NCI-H2171 treated with DMSO at 0.1 percent for 48 hours (cell line): Measurements from ENCODE around the gene HDAC4.

Experiments used
- DNase-seq: peaks from one replicate; lab custom pipeline; 2025; lab: John Stamatoyannopoulos, UW

HDAC4 gene

GRCh38 chr2:239008677-239009588 lies 391.9 kb downstream of the HDAC4 start:
- DNase-seq: no peak

- DNase-seq: no peak
These were observed 392.8 kb downstream of the HDAC4 start for GRCh38 chr2:239008004-239008403.

- DNase-seq: no peak
These were observed 394.1 kb downstream of the HDAC4 start for GRCh38 chr2:239006622-239007285.

- DNase-seq: no peak
These were observed 395.2 kb downstream of the HDAC4 start for GRCh38 chr2:239005586-239005985.

- no peak for DNase-seq
These were observed 396.4 kb downstream of the HDAC4 start for GRCh38 chr2:239004274-239005015.

GRCh38 chr2:239003624-239004273 lies 397.1 kb downstream of the HDAC4 start:
- no peak for DNase-seq

GRCh38 chr2:239002954-239003623 lies 397.7 kb downstream of the HDAC4 start:
- no peak for DNase-seq

- DNase-seq: no peak
These were observed 398.2 kb downstream of the HDAC4 start for GRCh38 chr2:239002591-239002953.

GRCh38 chr2:239001794-239002193 lies 399.0 kb downstream of the HDAC4 start:
- no peak for DNase-seq

- DNase-seq: no peak
These were observed 400.2 kb downstream of the HDAC4 start for GRCh38 chr2:239000500-239001073.

GRCh38 chr2:239000089-239000488 lies 400.7 kb downstream of the HDAC4 start:
- DNase-seq: no peak

- DNase-seq: no peak
These were observed 401.5 kb downstream of the HDAC4 start for GRCh38 chr2:238999291-238999741.

- DNase-seq: no peak
These were observed 402.0 kb downstream of the HDAC4 start for GRCh38 chr2:238998801-238999200.
